Glutamatergic neuron (in vitro differentiated cells): Measurements from ENCODE around the gene POLR3GL. TPM values are rescaled to one million over a fixed set of nuclear protein-coding genes. Genes with fewer than 3 reads are reported as not detected.

Source experiments
- DNase-seq: peaks from one replicate; pipeline ENCODE4 v3.0.0; 2022
- H3K27ac Mint-ChIP-seq: one replicate; pipeline ENCODE4 v1.8.0; 2020; ENCODE audit warnings: mild to moderate bottlenecking, mixed read lengths, inconsistent platforms; ENCODE audit not compliant: unreplicated experiment
- H3K27me3 Mint-ChIP-seq: one replicate; pipeline ENCODE4 v1.8.0; 2020; ENCODE audit warnings: mild to moderate bottlenecking, moderate library complexity, mixed read lengths, inconsistent platforms; ENCODE audit not compliant: unreplicated experiment
- H3K36me3 Mint-ChIP-seq: one replicate; pipeline ENCODE4 v1.8.0; 2020; ENCODE audit warnings: mild to moderate bottlenecking, mixed read lengths, inconsistent platforms; ENCODE audit not compliant: unreplicated experiment
- H3K4me1 Mint-ChIP-seq: one replicate; pipeline ENCODE4 v1.8.0; 2020; ENCODE audit warnings: mild to moderate bottlenecking, low read depth, mixed read lengths, inconsistent platforms; ENCODE audit not compliant: unreplicated experiment
- H3K4me3 Mint-ChIP-seq: one replicate; pipeline ENCODE4 v1.8.0; 2020; ENCODE audit warnings: mild to moderate bottlenecking, mixed read lengths, inconsistent platforms; ENCODE audit not compliant: unreplicated experiment
- H3K9me3 Mint-ChIP-seq: one replicate; pipeline ENCODE4 v1.8.0; 2020; ENCODE audit warnings: mild to moderate bottlenecking, moderate library complexity, mixed read lengths, inconsistent platforms; ENCODE audit not compliant: unreplicated experiment
- total RNA-seq: library from RNA; stranded (reverse); fragmentation: NEBNext Ultra II Directional; extraction: Animal tissue kit (Norgen Biotek cat#: 25700); gene quantifications from one replicate; pipeline ENCODE4 v1.2.1, GENCODE V29; 2021; ENCODE audit not compliant: unreplicated experiment
- TF ChIP-seq, protein P1 (sequence below): fragments of 200-600 bp; sonication (generic); IDR thresholded peaks from one replicate; pipeline ENCODE4 v1.5.0; 2021; ENCODE audit not compliant: partially characterized antibody, unreplicated experiment

Gene POLR3GL
- total RNA-seq, 1 donor from 2014 or later = 13.2 TPM

DNA sequence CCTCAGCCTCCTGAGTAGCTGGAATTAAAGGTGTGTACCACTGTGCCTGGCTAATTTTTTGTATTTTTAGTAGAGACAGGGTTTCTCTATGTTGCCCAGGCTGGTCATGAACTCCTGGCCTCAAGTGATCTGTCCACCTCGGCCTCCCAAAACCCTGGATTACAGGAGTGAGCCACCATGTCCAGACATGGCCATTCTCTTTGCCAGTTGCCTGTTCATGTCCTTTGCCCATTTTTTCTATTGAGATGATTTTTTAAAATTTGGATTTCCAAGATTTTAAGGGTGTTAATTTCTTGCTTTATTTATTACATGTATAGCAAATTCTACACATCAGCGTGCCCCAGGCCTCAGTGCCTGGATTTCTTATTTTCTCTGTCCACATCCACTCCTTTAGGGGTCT is 2.8 kb downstream of the POLR3GL start:
- no peaks in the 10 kb centered on the region for H3K36me3 Mint-ChIP-seq

DNA sequence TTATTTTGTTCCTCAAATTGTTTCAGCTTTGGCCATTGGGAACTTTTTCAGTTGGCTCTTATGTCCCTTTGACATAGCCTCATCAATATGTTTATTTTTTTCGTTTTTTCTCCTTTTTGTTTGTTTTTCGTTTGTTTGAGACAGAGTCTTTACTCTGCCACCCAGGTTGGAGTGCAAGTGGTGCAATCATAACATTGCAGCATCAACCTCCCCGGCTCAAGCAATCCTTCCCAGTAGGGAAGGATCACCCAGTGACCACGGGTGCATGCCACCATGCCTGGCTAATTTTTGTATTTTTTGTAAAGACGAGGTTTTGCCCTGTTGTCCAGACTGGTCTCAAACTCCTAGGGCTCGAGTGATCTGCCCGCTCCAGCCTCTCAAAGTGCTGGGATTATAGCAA is 8.1 kb downstream of the POLR3GL start:
- Mint-ChIP-seq H3K36me3 (no peaks in the 10 kb centered on the region), H3K4me3 (no peak overlapping the region), H3K27ac (no peak overlapping the region), H3K9me3 (peaks cover 2% of the 10 kb centered on the region), H3K27me3 (no peaks in the 10 kb centered on the region), H3K4me1 (peaks cover 3% of the 10 kb centered on the region)
- DNase-seq = no peak
- TF ChIP-seq, protein P1, sequence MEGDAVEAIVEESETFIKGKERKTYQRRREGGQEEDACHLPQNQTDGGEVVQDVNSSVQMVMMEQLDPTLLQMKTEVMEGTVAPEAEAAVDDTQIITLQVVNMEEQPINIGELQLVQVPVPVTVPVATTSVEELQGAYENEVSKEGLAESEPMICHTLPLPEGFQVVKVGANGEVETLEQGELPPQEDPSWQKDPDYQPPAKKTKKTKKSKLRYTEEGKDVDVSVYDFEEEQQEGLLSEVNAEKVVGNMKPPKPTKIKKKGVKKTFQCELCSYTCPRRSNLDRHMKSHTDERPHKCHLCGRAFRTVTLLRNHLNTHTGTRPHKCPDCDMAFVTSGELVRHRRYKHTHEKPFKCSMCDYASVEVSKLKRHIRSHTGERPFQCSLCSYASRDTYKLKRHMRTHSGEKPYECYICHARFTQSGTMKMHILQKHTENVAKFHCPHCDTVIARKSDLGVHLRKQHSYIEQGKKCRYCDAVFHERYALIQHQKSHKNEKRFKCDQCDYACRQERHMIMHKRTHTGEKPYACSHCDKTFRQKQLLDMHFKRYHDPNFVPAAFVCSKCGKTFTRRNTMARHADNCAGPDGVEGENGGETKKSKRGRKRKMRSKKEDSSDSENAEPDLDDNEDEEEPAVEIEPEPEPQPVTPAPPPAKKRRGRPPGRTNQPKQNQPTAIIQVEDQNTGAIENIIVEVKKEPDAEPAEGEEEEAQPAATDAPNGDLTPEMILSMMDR = no peak

More for the DNA sequence above, 2.8 kb downstream of the POLR3GL start:
- Mint-ChIP-seq H3K27ac (no peak overlapping the region), H3K4me1 (peaks cover 14% of the 10 kb centered on the region), H3K27me3 (peaks cover 7% of the 10 kb centered on the region), H3K9me3 (peaks cover 10% of the 10 kb centered on the region), H3K4me3 (no peak overlapping the region)
- TF ChIP-seq, protein P1 = no peak
- no peak for DNase-seq

DNA sequence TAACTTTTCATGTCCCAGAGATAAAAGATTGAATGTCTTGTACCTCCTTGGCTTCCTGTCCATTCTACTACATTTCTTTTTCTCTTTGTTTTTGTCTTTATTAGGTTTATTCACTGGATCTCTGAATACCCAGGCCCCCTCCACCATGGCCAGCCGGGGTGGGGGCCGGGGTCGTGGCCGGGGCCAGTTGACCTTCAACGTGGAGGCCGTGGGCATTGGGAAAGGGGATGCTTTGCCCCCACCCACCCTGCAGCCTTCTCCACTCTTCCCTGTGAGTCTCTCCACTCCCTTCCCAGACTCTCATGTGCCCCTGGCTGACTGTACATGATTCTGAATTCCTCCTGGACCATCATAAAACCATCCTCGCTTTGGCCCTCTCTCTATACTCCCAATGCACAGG is 10.2 kb downstream of the POLR3GL start:
- TF ChIP-seq, protein P1 = no peak
- Mint-ChIP-seq H3K9me3 (peaks cover 2% of the 10 kb centered on the region), H3K27ac (no peak overlapping the region), H3K27me3 (no peaks in the 10 kb centered on the region), H3K36me3 (no peaks in the 10 kb centered on the region), H3K4me1 (peaks cover 9% of the 10 kb centered on the region), H3K4me3 (no peak overlapping the region)
- DNase-seq = no peak

DNA sequence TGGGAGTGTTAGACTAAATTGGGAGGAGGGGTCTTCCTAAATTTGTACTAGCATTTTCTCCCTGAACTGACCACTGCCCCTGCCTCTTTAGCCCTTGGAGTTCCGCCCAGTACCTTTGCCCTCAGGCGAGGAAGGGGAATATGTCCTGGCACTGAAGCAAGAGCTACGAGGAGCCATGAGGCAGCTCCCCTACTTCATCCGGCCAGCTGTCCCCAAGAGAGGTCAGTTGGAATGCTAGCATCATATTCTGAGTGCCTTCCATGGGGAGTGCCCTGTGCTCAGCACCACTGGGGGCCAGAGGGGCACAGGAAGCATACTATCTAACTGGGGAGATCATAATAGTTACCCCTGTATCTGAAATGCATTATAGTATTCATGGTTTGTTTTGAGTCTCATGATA is 10.7 kb downstream of the POLR3GL start:
- TF ChIP-seq, protein P1 = no peak
- no peak for DNase-seq
- peaks cover 9% of the 10 kb centered on the region for H3K4me1 Mint-ChIP-seq

DNA sequence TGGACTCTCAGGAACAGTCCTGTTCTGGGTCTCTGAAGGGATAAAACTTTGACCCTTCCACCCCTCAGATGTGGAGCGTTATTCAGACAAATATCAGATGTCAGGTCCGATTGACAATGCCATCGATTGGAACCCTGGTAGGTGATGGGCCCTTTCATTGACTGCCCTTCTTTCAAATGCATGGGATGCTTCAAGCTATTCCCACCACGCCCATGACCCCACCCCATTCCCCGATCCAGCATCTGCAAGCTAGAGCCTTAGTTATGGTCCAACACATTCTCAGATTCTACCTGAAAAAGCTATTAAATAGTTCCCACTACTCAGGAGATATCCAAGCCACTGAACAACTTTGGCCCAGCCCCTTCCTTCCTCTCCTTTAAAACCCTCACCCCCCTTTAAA is 12.5 kb downstream of the POLR3GL start:
- H3K4me1 Mint-ChIP-seq = peaks cover 9% of the 10 kb centered on the region
- no peak overlapping the region for H3K4me3 Mint-ChIP-seq
- H3K27me3 Mint-ChIP-seq = no peaks in the 10 kb centered on the region
- TF ChIP-seq, protein P1 = no peak
- H3K36me3 Mint-ChIP-seq = no peaks in the 10 kb centered on the region
- no peak overlapping the region for H3K27ac Mint-ChIP-seq
- DNase-seq = no peak
- no peaks in the 10 kb centered on the region for H3K9me3 Mint-ChIP-seq

More for the DNA sequence above, 10.7 kb downstream of the POLR3GL start:
- no peaks in the 10 kb centered on the region for H3K27me3 Mint-ChIP-seq
- H3K9me3 Mint-ChIP-seq = peaks cover 2% of the 10 kb centered on the region
- H3K36me3 Mint-ChIP-seq = no peaks in the 10 kb centered on the region
- H3K27ac Mint-ChIP-seq = no peak overlapping the region
- H3K4me3 Mint-ChIP-seq = no peak overlapping the region
